Measurements from ENCODE around the gene TNS1. TPM values are rescaled to one million over a fixed set of nuclear protein-coding genes. Genes with fewer than 3 reads are reported as not detected.
A peak's percentile ranks its signal among the peaks of the same experiment; 100 is the strongest.

The TNS1 gene
- total and polyA plus RNA-seq, 2 donors: 191 to 576 TPM

DNA sequence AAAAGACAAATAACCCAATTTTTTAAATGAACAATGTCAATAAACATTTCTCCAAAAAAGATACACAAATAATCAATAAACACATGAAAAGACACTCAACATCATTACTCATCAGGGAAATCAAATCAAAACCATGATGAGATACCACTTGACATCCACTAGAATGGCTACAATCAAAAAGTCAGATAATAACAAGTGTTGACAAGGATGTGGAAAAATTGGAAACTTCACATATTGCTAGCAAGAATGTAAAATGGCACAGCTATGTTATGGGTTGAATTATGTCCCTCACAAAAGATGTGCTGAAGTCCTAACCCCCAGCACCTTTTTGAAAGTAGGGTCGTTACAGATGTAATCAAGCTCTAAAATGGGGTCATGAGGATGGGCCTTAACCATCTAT is 33.2 kb downstream of the TNS1 start:
- 96% methylated on average over 1 of the region's 1 CpG for WGBS
- Histone ChIP-seq H3K4me1 (ENCODE audit: insufficient read depth) (no peaks in the 10 kb centered on the region), H3K36me3 (ENCODE audit: insufficient read depth) (no peaks in the 10 kb centered on the region), H3K27ac (ENCODE audit: low read depth) (no peak overlapping the region), H3K4me3 (ENCODE audit: low read depth, low read length) (no peak overlapping the region)
- no peak for DNase-seq (ENCODE audit: extremely low spot score)

DNA sequence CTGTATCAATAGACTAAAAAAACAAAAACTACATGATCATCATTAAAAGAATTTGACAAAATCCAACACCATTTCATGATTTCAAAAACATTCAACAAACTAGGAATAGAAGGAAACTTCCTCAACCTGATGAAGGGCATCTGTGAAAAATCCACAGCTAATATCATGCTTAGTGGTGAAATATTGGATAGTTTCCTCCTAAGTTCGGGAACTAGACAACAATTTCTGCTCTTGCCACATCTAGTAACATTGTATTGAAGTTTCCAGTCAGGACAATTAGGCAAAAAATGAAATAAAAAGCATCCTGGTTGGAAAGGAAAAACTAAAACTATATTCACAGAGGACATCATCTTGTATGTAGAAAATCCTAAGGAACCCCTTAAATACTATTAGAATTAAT is 34.8 kb downstream of the TNS1 start:
- H3K27ac ChIP-seq (ENCODE audit: low read depth): no peak overlapping the region
- no peak overlapping the region for H3K4me3 ChIP-seq (ENCODE audit: low read depth, low read length)
- DNase-seq (ENCODE audit: extremely low spot score): no peak
- no peaks in the 10 kb centered on the region for H3K4me1 ChIP-seq (ENCODE audit: insufficient read depth)
- H3K36me3 ChIP-seq (ENCODE audit: insufficient read depth): no peaks in the 10 kb centered on the region
- 33% methylated on average over 1 of the region's 1 CpG for WGBS

DNA sequence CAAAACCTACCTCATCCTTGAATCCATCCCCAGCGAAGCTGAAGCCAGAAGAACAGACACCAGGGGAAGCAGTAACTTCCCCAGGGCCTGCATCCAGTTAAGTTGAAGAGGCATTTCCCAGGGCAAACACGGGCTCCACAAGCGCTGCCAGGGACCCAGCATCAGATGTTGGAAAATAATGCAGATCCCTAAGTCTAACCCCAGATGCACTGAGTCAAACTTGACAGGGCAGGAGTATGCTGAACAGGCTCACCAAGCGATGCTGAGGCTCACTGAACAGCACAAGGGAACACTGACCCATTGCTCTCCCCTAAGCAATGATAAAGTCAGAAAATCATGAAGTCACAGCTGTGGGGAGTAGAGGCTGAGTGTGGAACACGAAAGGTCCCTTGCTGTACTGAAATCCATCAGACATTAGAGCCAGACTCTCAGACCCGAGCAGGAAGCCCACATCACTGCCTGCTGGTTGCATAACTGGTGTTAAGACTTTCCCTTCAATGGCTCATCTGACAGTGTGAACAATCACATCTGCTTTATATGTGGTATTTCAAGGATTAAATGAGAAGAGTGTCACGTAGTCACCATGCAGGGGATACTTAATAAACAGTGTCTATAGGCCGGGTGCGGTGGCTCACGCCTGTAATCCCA is 36.2 kb downstream of the TNS1 start:
- H3K36me3 ChIP-seq (ENCODE audit: insufficient read depth): no peaks in the 10 kb centered on the region
- no peak overlapping the region for H3K4me3 ChIP-seq (ENCODE audit: low read depth, low read length)
- 51% methylated on average over 10 of the region's 10 CpGs for WGBS
- DNase-seq (ENCODE audit: extremely low spot score): no peak
- H3K27ac ChIP-seq (ENCODE audit: low read depth): no peak overlapping the region
- H3K4me1 ChIP-seq (ENCODE audit: insufficient read depth): no peaks in the 10 kb centered on the region

- DNase-seq (ENCODE audit: extremely low spot score): no peak
- 36% methylated on average over 21 of the region's 21 CpGs for WGBS
- H3K36me3 ChIP-seq (ENCODE audit: insufficient read depth): no peaks in the 10 kb centered on the region
- peak overlapping the region; percentile 70 for H3K27ac ChIP-seq (ENCODE audit: low read depth)
- H3K4me1 ChIP-seq (ENCODE audit: insufficient read depth): no peaks in the 10 kb centered on the region
- no peak overlapping the region for H3K4me3 ChIP-seq (ENCODE audit: low read depth, low read length)
Observed at GRCh38 chr2:217964275-217965161, 38.3 kb downstream of the TNS1 start.

- no peak for DNase-seq (ENCODE audit: extremely low spot score)
- H3K4me1 ChIP-seq (ENCODE audit: insufficient read depth): no peaks in the 10 kb centered on the region
- H3K27ac ChIP-seq (ENCODE audit: low read depth): no peak overlapping the region
- no peaks in the 10 kb centered on the region for H3K36me3 ChIP-seq (ENCODE audit: insufficient read depth)
- no peak overlapping the region for H3K4me3 ChIP-seq (ENCODE audit: low read depth, low read length)
- 58% methylated on average over 4 of the region's 4 CpGs for WGBS
Observed at GRCh38 chr2:217960351-217960750, 42.4 kb downstream of the TNS1 start.

- Histone ChIP-seq H3K4me1 (ENCODE audit: insufficient read depth) (no peaks in the 10 kb centered on the region), H3K27ac (ENCODE audit: low read depth) (peak overlapping the region; percentile 39), H3K4me3 (ENCODE audit: low read depth, low read length) (no peak overlapping the region), H3K36me3 (ENCODE audit: insufficient read depth) (no peaks in the 10 kb centered on the region)
- WGBS: 40% methylated on average over 8 of the region's 8 CpGs
- DNase-seq (ENCODE audit: extremely low spot score): no peak
Observed at GRCh38 chr2:217959723-217960122, 43.1 kb downstream of the TNS1 start.

- DNase-seq (ENCODE audit: extremely low spot score): no peak
- over 99% methylated on average over 3 of the region's 3 CpGs for WGBS
- Histone ChIP-seq H3K27ac (ENCODE audit: low read depth) (no peak overlapping the region), H3K4me1 (ENCODE audit: insufficient read depth) (no peaks in the 10 kb centered on the region), H3K36me3 (ENCODE audit: insufficient read depth) (no peaks in the 10 kb centered on the region), H3K4me3 (ENCODE audit: low read depth, low read length) (no peak overlapping the region)
Observed at GRCh38 chr2:217958884-217959225, 43.9 kb downstream of the TNS1 start.

- no peak overlapping the region for H3K27ac ChIP-seq (ENCODE audit: low read depth)
- no peaks in the 10 kb centered on the region for H3K36me3 ChIP-seq (ENCODE audit: insufficient read depth)
- H3K4me1 ChIP-seq (ENCODE audit: insufficient read depth): no peaks in the 10 kb centered on the region
- 83% methylated on average over 16 of the region's 16 CpGs for WGBS
- no peak overlapping the region for H3K4me3 ChIP-seq (ENCODE audit: low read depth, low read length)
- no peak for DNase-seq (ENCODE audit: extremely low spot score)
Observed at GRCh38 chr2:217958206-217958883, 44.5 kb downstream of the TNS1 start.

DNA sequence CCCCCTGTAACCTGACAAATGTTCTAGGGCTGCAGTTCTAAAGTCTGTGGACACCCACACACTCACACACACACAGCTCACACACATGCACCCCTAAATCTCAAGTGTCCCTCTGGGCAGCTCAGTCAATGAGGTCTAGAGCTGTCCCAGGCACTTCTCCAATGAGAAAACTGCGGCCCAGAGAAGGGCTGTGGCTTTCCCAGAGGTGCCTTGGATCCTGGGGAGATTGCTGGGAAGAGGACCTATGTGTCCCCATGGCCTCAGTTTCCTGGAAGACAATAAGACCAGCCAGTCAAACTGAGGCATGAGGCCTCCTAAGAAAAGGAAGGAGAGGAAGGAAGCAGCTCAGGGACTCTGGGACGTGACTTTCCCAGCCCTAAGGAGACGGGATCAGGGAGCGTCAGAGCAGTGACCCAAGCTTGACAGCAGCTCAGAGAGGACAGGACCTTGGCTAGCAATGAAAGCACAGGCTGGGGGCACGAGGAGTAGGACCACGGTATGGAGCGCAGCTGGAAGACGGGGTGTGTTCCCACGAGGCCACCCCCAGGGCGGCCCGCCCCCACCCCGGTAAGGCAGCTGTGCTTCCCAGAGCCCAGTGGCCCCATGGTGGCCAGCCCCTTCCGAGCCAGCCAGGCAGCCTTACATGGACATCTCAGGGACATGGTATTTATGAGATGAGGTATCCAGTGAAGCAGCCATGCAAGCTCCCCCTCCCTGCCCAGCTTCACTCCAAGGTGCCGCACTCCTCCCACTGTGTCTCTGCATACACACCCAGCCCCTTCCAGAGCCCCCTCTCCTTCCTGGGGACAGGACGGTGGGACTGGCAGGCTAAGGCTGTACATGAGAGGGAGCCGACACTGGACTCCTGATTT is 46.0 kb downstream of the TNS1 start:
- H3K4me1 ChIP-seq (ENCODE audit: insufficient read depth): no peaks in the 10 kb centered on the region
- H3K27ac ChIP-seq (ENCODE audit: low read depth): peak overlapping the region; percentile 54
- no peaks in the 10 kb centered on the region for H3K36me3 ChIP-seq (ENCODE audit: insufficient read depth)
- WGBS: 33% methylated on average over 16 of the region's 16 CpGs
- DNase-seq (ENCODE audit: extremely low spot score): no peak
- H3K4me3 ChIP-seq (ENCODE audit: low read depth, low read length): no peak overlapping the region

GRCh38 chr2:217955881-217956493 is 46.8 kb downstream of the TNS1 start:
- Histone ChIP-seq H3K36me3 (ENCODE audit: insufficient read depth) (no peaks in the 10 kb centered on the region), H3K27ac (ENCODE audit: low read depth) (peak overlapping the region; percentile 54), H3K4me1 (ENCODE audit: insufficient read depth) (no peaks in the 10 kb centered on the region), H3K4me3 (ENCODE audit: low read depth, low read length) (no peak overlapping the region)
- WGBS: 66% methylated on average over 7 of the region's 7 CpGs
- no peak for DNase-seq (ENCODE audit: extremely low spot score)

DNA sequence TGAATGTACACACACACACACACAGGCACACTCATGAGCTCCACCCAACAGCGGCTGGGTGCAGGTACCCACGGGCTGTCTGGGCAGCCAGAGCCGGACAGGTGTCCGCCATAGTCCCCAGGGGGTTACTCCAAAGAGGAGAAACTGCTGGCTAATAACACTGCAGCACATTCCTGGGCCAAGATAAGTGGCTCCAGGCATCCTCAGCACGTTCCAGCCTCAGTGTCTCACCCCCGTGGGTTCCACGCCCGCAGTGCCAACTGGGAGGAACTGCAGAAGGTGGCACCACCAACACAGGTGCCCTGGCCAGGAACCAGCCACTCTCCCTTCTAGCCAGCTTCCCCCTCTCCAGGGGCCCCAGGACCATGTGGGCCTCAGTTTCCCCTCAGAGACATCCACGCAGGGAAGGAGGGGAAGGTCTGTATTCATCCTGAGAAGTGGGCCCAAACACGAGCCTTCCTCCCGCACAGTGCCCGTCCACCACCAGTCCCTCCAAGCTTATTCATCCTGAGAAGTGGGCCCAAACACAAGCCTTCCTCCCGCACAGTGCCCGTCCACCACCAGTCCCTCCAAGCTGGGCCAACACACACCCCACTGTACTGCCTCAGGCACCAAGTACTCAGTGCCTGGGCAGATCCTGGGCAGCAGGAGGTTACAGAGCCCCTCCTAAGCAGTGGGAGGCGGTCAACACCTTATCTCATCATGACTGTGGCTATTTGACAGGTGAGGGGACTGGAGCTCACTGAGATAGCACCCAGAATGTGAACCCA is 47.6 kb downstream of the TNS1 start:
- no peaks in the 10 kb centered on the region for H3K4me1 ChIP-seq (ENCODE audit: insufficient read depth)
- H3K4me3 ChIP-seq (ENCODE audit: low read depth, low read length): no peak overlapping the region
- H3K36me3 ChIP-seq (ENCODE audit: insufficient read depth): no peaks in the 10 kb centered on the region
- peak overlapping the region; percentile 3 for H3K27ac ChIP-seq (ENCODE audit: low read depth)
- no peak for DNase-seq (ENCODE audit: extremely low spot score)
- WGBS: 84% methylated on average over 15 of the region's 15 CpGs

GRCh38 chr2:217954469-217954868 is 48.3 kb downstream of the TNS1 start:
- Histone ChIP-seq H3K4me3 (ENCODE audit: low read depth, low read length) (no peak overlapping the region), H3K27ac (ENCODE audit: low read depth) (no peak overlapping the region), H3K4me1 (ENCODE audit: insufficient read depth) (no peaks in the 10 kb centered on the region), H3K36me3 (ENCODE audit: insufficient read depth) (no peaks in the 10 kb centered on the region)
- WGBS: 60% methylated on average over 3 of the region's 3 CpGs
- DNase-seq (ENCODE audit: extremely low spot score): no peak

Data from urinary bladder (tissue), 4 donors.